ENCODE data around the gene ENOX1.
"Not testable (repeated sequence)": the region's sequence is repeated elsewhere in the genome, so short reads cannot be mapped to it uniquely, and the experiment has no call there.

ENOX1 gene

DNA sequence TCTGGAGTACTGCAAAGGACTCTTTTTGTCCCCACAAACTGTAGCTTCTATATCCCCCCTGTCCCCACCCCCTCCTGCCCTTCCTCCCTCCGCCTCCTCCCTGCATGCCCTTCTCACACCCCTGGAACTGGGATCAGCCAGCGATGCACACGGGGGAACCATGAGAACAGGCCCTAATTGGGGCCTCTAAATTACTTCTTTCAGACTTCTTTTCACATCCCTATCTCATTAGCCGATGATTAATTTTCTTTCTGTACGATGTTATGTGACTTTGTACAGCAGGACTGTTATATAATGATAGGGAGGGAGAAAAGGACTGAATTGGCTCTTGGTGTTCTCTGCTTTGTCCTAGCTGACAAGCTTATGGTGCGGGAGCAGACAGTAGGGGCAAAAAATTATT lies 415.9 kb downstream of the ENOX1 start:
- no peak for DNase-seq

DNA sequence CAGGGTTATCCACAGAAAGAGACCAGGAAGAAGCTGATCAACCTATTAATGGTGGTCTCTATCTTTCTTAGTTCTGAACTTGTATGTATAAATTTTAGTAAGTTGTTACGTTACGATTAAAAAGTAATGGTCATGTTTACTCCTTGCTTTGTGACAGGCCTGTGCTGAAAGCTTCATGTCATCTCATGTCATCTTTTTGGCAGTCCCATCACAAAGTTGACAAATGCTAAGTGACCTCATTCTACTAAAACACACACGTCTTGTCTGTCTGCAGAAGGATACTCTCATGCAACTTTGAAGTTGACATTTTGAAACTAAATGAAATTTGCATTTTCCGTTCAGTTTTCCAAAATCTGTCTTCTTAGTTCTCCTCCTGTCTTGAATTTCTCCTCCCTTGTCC lies 417.5 kb downstream of the ENOX1 start:
- DNase-seq: no peak

DNA sequence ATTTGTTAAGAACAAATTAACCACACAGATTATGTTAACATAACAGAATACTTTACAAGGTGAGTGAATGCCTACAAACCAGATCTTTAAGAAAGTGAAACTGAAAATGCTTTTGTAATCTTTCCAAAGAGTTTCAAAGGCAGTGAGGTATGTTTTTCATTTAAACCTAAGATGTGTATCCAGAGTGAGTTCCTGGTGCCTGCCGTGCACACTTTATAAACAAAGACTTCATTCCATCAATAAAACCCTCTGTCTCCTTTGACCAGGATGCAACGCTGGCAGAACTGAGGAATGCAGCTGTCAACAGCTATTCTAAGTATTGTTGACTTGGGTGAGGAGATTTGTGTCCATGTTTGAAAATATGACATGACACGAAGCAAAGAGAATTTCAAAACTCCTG lies 418.8 kb downstream of the ENOX1 start:
- DNase-seq: no peak

GRCh38 chr13:43365039-43365344 lies 421.8 kb downstream of the ENOX1 start:
- no peak for DNase-seq

DNA sequence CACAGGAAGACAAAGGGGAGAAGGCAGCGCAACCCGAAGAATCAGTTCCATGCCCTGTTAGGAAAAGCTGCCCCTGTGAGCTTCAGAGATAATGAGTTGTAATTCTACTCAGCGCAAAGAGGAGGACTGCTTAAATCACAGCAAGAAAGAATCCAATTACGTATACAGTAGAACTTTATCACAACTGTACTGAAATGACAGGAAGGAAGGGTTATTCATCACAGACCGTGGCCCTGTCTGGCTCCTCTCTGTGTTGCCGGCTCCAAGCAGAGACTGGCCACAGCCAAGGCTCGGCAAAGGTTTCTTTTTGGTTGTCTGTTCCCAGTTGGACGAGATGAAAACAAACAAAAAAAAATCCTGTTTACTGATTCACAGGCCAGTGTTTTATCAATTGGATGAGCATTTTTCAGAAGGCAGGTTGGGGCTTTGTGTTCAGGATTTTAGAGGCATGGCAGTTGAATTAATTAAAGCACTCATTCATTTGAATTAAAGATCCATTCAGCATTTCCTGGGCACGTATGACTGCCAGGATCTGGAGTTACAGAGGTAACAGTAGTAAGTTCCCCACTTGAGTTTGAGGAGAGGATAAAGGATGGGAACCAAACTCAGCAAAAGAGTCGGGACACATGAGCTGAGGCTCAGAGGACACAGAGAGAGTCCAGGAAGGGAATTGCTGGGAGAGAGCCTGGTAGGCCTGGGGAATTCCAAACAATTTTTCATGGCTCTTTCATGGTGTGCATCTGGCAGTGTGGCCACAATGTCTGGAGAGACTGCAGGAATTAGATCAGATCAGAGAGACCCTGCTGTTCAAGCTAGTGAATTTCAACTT lies 422.3 kb downstream of the ENOX1 start:
- DNase-seq: no peak

- DNase-seq: no peak
Observed at GRCh38 chr13:43363156-43363953, 423.4 kb downstream of the ENOX1 start.

GRCh38 chr13:43362556-43362955 lies 424.2 kb downstream of the ENOX1 start:
- DNase-seq: no peak

GRCh38 chr13:43360892-43361610 lies 425.7 kb downstream of the ENOX1 start:
- DNase-seq: no peak

- no peak for DNase-seq
Observed at GRCh38 chr13:43360171-43360570, 426.6 kb downstream of the ENOX1 start.

DNA sequence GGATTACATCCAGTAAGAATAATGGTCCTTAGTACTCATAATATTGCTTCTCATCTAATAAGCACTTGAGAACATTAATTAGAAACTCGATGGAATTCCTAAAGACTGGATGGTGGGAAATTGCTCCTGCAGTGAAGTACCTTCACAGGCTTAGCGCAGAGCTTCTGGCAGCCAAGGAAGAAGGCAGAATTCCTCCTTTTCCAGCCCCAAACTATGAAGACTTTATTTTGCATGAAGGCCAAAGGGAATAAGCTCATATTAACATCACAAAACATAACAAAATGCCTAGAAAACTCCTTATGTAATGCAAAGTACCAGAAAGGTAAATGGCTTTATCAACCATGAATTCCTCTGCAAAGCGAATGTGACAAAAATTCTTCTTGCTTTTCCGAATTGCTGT lies 427.2 kb downstream of the ENOX1 start:
- DNase-seq: no peak

- DNase-seq: no peak
Observed at GRCh38 chr13:43357564-43357963, 429.2 kb downstream of the ENOX1 start.

- DNase-seq: no peak
Observed at GRCh38 chr13:43356567-43356966, 430.2 kb downstream of the ENOX1 start.

DNA sequence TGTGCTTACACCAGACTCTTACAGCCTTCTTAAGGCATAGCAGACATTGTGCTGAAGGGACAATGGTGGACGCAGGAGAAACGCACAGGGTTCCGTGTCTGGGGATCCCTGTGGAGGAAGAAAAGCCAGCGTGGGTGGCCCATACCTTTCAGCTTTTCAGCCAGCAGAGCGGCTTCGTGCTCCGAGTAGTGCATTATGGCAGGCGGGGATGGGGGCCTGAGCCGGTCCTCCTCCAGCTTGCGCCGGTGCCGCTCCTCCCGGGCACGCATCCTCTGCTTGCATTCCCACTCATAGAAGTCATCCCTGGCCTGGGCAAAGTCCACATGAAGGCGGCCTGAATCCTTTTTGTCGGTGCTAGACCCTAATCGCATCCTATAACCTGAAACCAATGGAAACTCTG lies 431.0 kb downstream of the ENOX1 start:
- no peak for DNase-seq

- DNase-seq: no peak
Observed at GRCh38 chr13:43354153-43354945, 432.4 kb downstream of the ENOX1 start.

DNA sequence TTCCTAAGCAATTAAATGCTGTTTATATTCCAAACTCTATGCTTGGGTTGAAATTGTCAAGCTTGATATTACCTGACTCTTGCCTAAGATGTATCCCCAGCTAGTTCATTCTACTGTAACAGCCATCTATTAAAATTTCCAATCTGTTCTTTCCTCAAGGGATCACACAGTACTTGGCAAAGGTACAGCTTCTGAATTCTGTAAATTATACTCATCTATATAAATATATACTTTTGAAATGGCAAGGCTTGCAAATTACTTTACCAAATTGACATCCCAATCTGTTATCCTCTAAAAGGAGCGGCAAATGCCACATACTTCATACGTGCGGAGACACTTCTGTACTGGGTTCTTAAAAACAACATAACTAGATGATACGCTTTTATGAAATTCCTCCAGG lies 433.1 kb downstream of the ENOX1 start:
- no peak for DNase-seq

GRCh38 chr13:43351612-43352011 lies 435.2 kb downstream of the ENOX1 start:
- DNase-seq: not testable (repeated sequence)

- DNase-seq: no peak
Observed at GRCh38 chr13:43348397-43348796, 438.4 kb downstream of the ENOX1 start.

GRCh38 chr13:43347877-43348276 lies 438.9 kb downstream of the ENOX1 start:
- DNase-seq: no peak

GRCh38 chr13:43346427-43346826 lies 440.3 kb downstream of the ENOX1 start:
- no peak for DNase-seq

DNA sequence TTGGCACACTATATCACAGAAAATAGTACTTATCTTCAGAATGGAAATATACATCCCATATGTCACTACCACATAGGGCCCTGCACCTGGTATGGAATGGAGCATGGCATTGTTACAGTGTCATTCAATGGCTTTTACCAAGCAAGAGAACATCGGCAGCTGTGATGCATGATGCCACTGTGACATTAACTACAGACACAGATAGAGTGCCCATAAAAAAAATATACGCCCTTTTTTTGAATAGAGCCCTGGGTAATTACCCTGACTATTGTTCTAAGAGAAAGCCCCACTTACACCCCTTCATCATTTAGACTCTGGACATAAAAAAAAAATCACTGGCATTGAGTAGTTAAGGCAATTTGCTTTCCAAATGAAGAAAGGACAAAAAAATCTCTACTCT lies 443.1 kb downstream of the ENOX1 start:
- DNase-seq: no peak

DNA sequence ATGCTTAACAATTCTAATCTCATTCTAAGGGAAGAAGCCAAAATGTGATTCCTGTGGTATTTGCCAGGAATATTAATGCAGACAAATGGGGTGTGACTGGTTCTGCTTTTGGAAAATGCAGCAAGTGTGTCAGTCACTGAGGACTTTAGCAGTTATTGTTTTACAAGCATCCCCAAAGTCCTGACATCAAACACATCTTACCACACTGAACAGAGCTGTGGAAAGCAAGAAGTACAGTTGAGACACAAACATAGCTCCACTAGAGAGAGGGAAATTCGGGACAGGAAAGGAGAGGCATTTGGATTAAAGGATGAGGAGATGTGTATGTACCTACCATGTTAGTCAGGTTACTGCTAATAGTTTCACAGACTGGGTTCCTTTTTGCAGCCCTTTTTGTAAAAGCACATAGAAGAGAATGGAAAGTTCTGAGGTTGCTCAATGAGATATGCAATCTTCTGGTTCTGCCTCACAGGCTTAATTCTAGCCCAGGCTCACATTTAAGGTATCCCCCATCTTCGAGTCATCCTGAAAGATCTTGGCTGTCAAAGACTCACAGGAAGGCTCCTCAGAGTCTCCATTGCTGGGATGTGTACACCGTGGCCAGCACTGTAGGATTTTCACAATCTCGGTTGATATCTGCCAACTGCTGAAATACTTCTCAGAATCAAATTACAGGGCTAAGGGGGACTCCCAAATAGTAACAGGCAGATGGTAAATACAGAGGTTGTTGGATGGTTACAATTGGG lies 446.8 kb downstream of the ENOX1 start:
- no peak for DNase-seq

GRCh38 chr13:43339145-43339804 lies 447.5 kb downstream of the ENOX1 start:
- DNase-seq: no peak

Data from islet precursor cell (in vitro differentiated cells).